HepG2 (cell line): ENCODE measurements around the gene IDH3G. TPM values are rescaled to one million over a fixed set of nuclear protein-coding genes. Genes with fewer than 3 reads are reported as not detected.
"Not testable (repeated sequence)": the region's sequence is repeated elsewhere in the genome, so short reads cannot be mapped to it uniquely, and the experiment has no call there.

Experiments used
- ATAC-seq: fragments of 200-7000 bp; cut with Tn5 transposase; 3 replicates; pipeline ENCODE4 v1.9.1; 2020; ENCODE audit warnings: mild to moderate bottlenecking, moderate library complexity
- BruUV-seq: library from RNA; stranded (reverse); fragments of 400-500 nt; replicated peaks from 2 replicates; lab custom pipeline; 2021; lab: Mats Ljungman, UMichigan
- CTCF ChIA-PET: fragments of 300-600 bp; formaldehyde crosslinking; extraction: SDS; loops from one replicate; lab custom pipeline; 2021; ENCODE audit warnings: low total read pairs, inconsistent platforms, low intra/inter-chr PET ratio; lab: Yijun Ruan, JAX
- POLR2A ChIA-PET: fragments of 350-600 bp; sonication (Branson Sonifier 250); formaldehyde crosslinking; loops from one replicate; lab custom pipeline; 2020; ENCODE audit warnings: antibody characterized with exemption, inconsistent platforms; lab: Yijun Ruan, JAX
- DNase-seq: peaks from one replicate; pipeline ENCODE4 v3.0.0-alpha.2; 2015; ENCODE audit warnings: low spot score
- FAIRE-seq: peaks from 3 replicates; lab custom pipeline; 2011; peaks lifted over from hg19 to GRCh38; lab: Jason Lieb, UNC
- H2AFZ ChIP-seq: one replicate; pipeline ENCODE4 v1.6.1; 2011; ENCODE audit warnings: low read length, inconsistent platforms
- H3K27ac ChIP-seq: fragments of 300-600 bp; 3 replicates; pipeline ENCODE4 v1.8.0; 2011; ENCODE audit warnings: mixed run types, mild to moderate bottlenecking, mixed read lengths, low read length, inconsistent platforms; ENCODE audit not compliant: insufficient read depth; ENCODE audit errors: extremely low read length
- H3K27me3 ChIP-seq, 2 experiments: fragments of 200-600 bp in 1 of 2; 2 replicates in 1 of 2; 3 replicates in 1 of 2; pipeline versions ENCODE4 v1.6.0 to v1.8.0; 2011; ENCODE audit warnings: low read length in 2 of 2, mild to moderate bottlenecking in 2 of 2, moderate library complexity in 2 of 2, inconsistent platforms in 1 of 2; ENCODE audit not compliant: insufficient read depth in 2 of 2, control insufficient read depth in 1 of 2
- H3K36me3 ChIP-seq, 2 experiments: fragments of 200-600 bp in 1 of 2; replicated peaks in 1 of 2; 2 replicates in 1 of 2; 3 replicates in 1 of 2; pipeline versions ENCODE4 v1.5.1 to v1.8.0; 2011; ENCODE audit warnings: low read length in 2 of 2, inconsistent platforms in 1 of 2; ENCODE audit not compliant: insufficient read depth in 2 of 2, control insufficient read depth in 1 of 2
- H3K4me1 ChIP-seq: 2 replicates; pipeline ENCODE4 v1.5.1; 2012; ENCODE audit warnings: low read length, inconsistent platforms; ENCODE audit not compliant: insufficient read depth
- H3K4me2 ChIP-seq: 2 replicates; pipeline ENCODE4 v1.6.0; 2011; ENCODE audit warnings: low read depth, low read length, inconsistent platforms
- H3K4me3 ChIP-seq, 3 experiments: fragments of 200-600 bp in 1 of 3; sonication (generic), shearing (Covaris generic) in 1 of 3; replicated peaks in 1 of 3; 2 replicates each; pipeline ENCODE4 v1.5.1; 2011 to 2016; ENCODE audit warnings: low read length in 3 of 3, inconsistent platforms in 2 of 3, low read depth in 2 of 3, mild to moderate bottlenecking in 2 of 3, control low read depth in 1 of 3, mixed read lengths in 1 of 3; ENCODE audit not compliant: insufficient read depth in 1 of 3
- H3K79me2 ChIP-seq: one replicate; pipeline ENCODE4 v1.6.1; 2011; ENCODE audit warnings: low read length, inconsistent platforms; ENCODE audit not compliant: insufficient read depth
- H3K9ac ChIP-seq: 2 replicates; pipeline ENCODE4 v1.6.0; 2011; ENCODE audit warnings: mild to moderate bottlenecking, low read depth, low read length, inconsistent platforms; ENCODE audit not compliant: insufficient read depth
- H3K9me3 ChIP-seq: 2 replicates; pipeline ENCODE4 v1.5.1; 2012; ENCODE audit warnings: mild to moderate bottlenecking, low read length
- H4K20me1 ChIP-seq: 2 replicates; pipeline ENCODE4 v1.6.0; 2011; ENCODE audit warnings: inconsistent platforms, mild to moderate bottlenecking, low read length, moderate library complexity; ENCODE audit not compliant: insufficient read depth
- ATAD3A ChIP-seq: sonication (generic); formaldehyde crosslinking; IDR thresholded peaks from 2 replicates; pipeline ENCODE4 v1.4.0; 2020; ENCODE audit warnings: missing genetic modification reagents
- CHD4 ChIP-seq: fragments of 200-600 bp; sonication (generic); IDR thresholded peaks from 2 replicates; pipeline ENCODE4 v1.7.0; 2017; ENCODE audit warnings: mild to moderate bottlenecking, low read length, borderline replicate concordance
- EEA1 ChIP-seq: sonication (generic); formaldehyde crosslinking; IDR thresholded peaks from 2 replicates; pipeline ENCODE4 v1.5.1; 2020; ENCODE audit warnings: mild to moderate bottlenecking, missing genetic modification reagents, borderline replicate concordance
- EZH2 ChIP-seq: conservative IDR thresholded peaks from 2 replicates; pipeline ENCODE4 v1.6.1; 2012; ENCODE audit warnings: mild to moderate bottlenecking, low read depth, low read length, moderate library complexity
- MTF1 ChIP-seq: sonication (generic); formaldehyde crosslinking; IDR thresholded peaks from 2 replicates; pipeline ENCODE4 v1.5.0; 2020; ENCODE audit warnings: missing genetic modification reagents
- NR2F1 ChIP-seq, 2 experiments: fragments of 450-650 bp in 1 of 2; formaldehyde crosslinking in 1 of 2; IDR thresholded peaks; 2 replicates each; pipeline versions ENCODE4 v1.5.0 to v1.6.1; 2016 to 2020; ENCODE audit warnings: mild to moderate bottlenecking in 1 of 2, missing compliant biosample characterization in 1 of 2, missing genetic modification reagents in 1 of 2, moderate library complexity in 1 of 2
- RAD21 ChIP-seq: fragments of 450-650 bp; formaldehyde crosslinking; IDR thresholded peaks from 2 replicates; pipeline ENCODE4 v1.5.0; 2020; ENCODE audit warnings: mild to moderate bottlenecking
- SALL2 ChIP-seq: sonication (generic); formaldehyde crosslinking; IDR thresholded peaks from 2 replicates; pipeline ENCODE4 v1.8.1; 2023; ENCODE audit warnings: mild to moderate bottlenecking, missing genetic modification reagents, inconsistent platforms
- SPEN ChIP-seq: sonication (generic); formaldehyde crosslinking; IDR thresholded peaks from 2 replicates; pipeline ENCODE4 v1.5.1; 2020; ENCODE audit warnings: low read depth, mild to moderate bottlenecking, missing genetic modification reagents
- ZFP36L1 ChIP-seq: sonication (generic); formaldehyde crosslinking; IDR thresholded peaks from 2 replicates; pipeline ENCODE4 v1.8.0; 2022; ENCODE audit warnings: mild to moderate bottlenecking, missing genetic modification reagents, moderate library complexity
- ZNF34 ChIP-seq: sonication (generic); formaldehyde crosslinking; IDR thresholded peaks from 2 replicates; pipeline ENCODE4 v1.4.0; 2020; ENCODE audit warnings: mild to moderate bottlenecking, missing genetic modification reagents, borderline replicate concordance
- ZNF776 ChIP-seq: sonication (generic); formaldehyde crosslinking; IDR thresholded peaks from 2 replicates; pipeline ENCODE4 v1.4.0; 2020; ENCODE audit warnings: mild to moderate bottlenecking, missing genetic modification reagents
- WGBS: methylation state at CpG from one replicate; pipeline ENCODE4 v1.1.6; 2017; ENCODE audit warnings: low lambda C conversion rate; 5-methylcytosine and 5-hydroxymethylcytosine counted together
- in situ Hi-C: cut with HindIII; loops from 2 replicates; pipeline ENCODE4 v1.10.0; 2017; ENCODE audit warnings: low pct_unique_long_range_greater_than_20kb; ENCODE audit not compliant: extremely low pct_ligation_motif_present
- intact Hi-C: fragments of 100-400 bp; cut with micrococcal nuclease; formaldehyde crosslinking; loops from one replicate; pipeline ENCODE4 v1.10.0; 2022; ENCODE audit not compliant: unreplicated experiment
- polyA plus RNA-seq, 8 experiments: library from polyadenylated mRNA; depleted of rRNA in 3 of 8; stranded (reverse) in 7 of 8; unstranded in 1 of 8; fragments of >200 nt; fragmentation: Illumina TruSeq in 4 of 8; extraction: Trizol in 4 of 8; gene quantifications; 2 replicates each; pipeline versions ENCODE4 v1.2.1 to v1.2.3, GENCODE V29; 2011 to 2016; ENCODE audit warnings: low read depth in 4 of 8, missing spikeins in 1 of 8, mixed read lengths in 1 of 8; ENCODE audit not compliant: insufficient read depth in 1 of 8
- total RNA-seq, 5 experiments: library from RNA; depleted of rRNA; stranded (reverse); fragments of >200 nt; fragmentation: Illumina TruSeq; extraction: Trizol; gene quantifications; 2 replicates each; pipeline ENCODE4 v1.2.3, GENCODE V29; 2016; ENCODE audit warnings: low read depth in 1 of 5
- TF ChIP-seq, protein P1 (sequence below): sonication (generic); formaldehyde crosslinking; IDR thresholded peaks from 2 replicates; pipeline ENCODE4 v1.5.0; 2020; ENCODE audit warnings: missing genetic modification reagents, mild to moderate bottlenecking, borderline replicate concordance

The IDH3G gene
- total and polyA plus RNA-seq, 2 of the 13 experiments (the other 11 are each of a cell fraction or from before 2014, with no cell fraction given) = 18.7 to 35.5 TPM

GRCh38 chrX:153818064-153818463, 23.9 kb upstream of the IDH3G start:
- ATAC-seq, H3K27ac ChIP-seq, DNase-seq, H3K36me3 ChIP-seq, H3K4me3 ChIP-seq, CTCF ChIA-PET, H3K79me2 ChIP-seq, BruUV-seq, FAIRE-seq, in situ Hi-C loops, H3K4me2 ChIP-seq, POLR2A ChIA-PET, H2AFZ ChIP-seq, H3K9me3 ChIP-seq, H4K20me1 ChIP-seq, H3K4me1 ChIP-seq, intact Hi-C loops, H3K9ac ChIP-seq: not testable (repeated sequence)
- H3K27me3 ChIP-seq = peaks cover 3 to 20% of the 10 kb centered on the region in 2 experiments; a peak in 4 of 5 replicates
- 10% methylated on average over 6 of the region's 9 CpGs for WGBS

DNA sequence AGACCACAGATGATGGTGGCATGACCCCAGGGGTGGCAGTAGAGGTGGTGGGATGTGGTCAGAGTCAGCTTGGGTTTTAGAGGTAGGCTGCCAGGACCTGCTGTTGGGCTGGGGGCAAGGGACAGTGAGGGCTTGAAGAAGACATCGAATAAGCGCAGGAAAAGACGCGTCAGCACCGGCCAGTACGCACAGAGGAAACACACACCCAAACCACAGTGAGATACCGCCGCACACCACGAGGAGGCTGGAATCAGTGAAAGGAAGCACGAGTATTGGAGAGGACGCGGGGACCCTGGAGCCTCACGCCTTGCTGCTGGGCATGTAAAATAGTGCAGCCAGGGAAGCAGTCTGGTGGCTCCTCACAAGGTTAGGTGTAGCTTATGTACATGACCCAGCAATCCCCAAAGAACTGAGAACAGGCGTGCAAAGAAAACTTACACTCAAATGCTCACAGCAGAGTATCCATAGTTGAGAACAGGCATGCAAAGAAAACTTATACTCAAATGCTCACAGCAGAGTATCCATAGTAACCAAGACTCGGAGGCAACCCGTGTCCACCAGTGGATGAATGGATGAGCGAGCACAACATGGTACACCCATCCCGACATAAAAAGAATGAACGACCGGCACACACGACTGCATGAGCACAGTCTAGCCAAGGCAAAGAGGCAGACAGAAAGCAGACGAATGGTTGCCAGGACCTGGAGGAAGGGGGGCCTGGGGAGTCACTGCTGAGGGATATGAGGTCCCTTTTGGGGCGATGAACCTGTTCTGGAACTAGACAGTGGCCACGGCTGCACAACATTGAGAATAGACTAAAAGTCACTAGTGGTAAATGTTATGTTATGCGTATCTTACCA, 22.9 kb upstream of the IDH3G start:
- Histone ChIP-seq H4K20me1 (no peaks in the 10 kb centered on the region), H3K9me3 (no peaks in the 10 kb centered on the region), H2AFZ (no peak overlapping the region), H3K27ac (no peak overlapping the region), H3K9ac (no peak overlapping the region), H3K4me3 (no peak overlapping the region), H3K27me3 (peaks cover 3 to 27% of the 10 kb centered on the region in 2 experiments; a peak in 4 of 5 replicates), H3K4me2 (no peak overlapping the region), H3K36me3 (no peaks in the 10 kb centered on the region), H3K4me1 (0 out of 2 replicates have a peak, but pooled peaks cover 6% of the 10 kb centered on the region), H3K79me2 (no peaks in the 10 kb centered on the region)
- CTCF ChIA-PET = no interaction called here
- TF ChIP-seq ZFP36L1 (CRISPR knock-in tag) (no peak), ATAD3A (no peak), SALL2 (CRISPR knock-in tag) (no peak), ZNF776 (CRISPR knock-in tag) (no peak), EEA1 (CRISPR knock-in tag) (no peak), NR2F1 (CRISPR knock-in tag; IDR thresholded peaks at IDR 0.05) (no peak), EZH2 (no peak), RAD21 (CRISPR knock-in tag) (no peak), CHD4 (no peak), ZNF34 (no peak), SPEN (CRISPR knock-in tag) (no peak), MTF1 (no peak)
- TF ChIP-seq, protein P1, sequence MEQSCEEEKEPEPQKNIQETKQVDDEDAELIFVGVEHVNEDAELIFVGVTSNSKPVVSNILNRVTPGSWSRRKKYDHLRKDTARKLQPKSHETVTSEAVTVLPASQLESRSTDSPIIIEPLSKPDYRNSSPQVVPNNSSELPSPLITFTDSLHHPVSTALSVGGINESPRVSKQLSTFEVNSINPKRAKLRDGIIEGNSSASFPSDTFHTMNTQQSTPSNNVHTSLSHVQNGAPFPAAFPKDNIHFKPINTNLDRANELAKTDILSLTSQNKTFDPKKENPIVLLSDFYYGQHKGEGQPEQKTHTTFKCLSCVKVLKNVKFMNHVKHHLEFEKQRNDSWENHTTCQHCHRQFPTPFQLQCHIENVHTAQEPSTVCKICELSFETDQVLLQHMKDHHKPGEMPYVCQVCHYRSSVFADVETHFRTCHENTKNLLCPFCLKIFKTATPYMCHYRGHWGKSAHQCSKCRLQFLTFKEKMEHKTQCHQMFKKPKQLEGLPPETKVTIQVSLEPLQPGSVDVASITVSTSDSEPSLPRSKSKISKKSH (CRISPR knock-in tag) = no peak
- DNase-seq (no peak), FAIRE-seq (no peak), ATAC-seq (peak; percentile 46; the same call in 2 of the 3 replicates)
- in situ Hi-C loops (no loop called here), intact Hi-C loops (no loop called here)
- no TSS peak for BruUV-seq
- 55% methylated on average over 17 of the region's 25 CpGs for WGBS
- POLR2A ChIA-PET = interaction anchor here (0.7 kb wide), 1 partner anchor 13 kb away, joined by 3 read pairs; no protein-coding TSS in a partner anchor
